ENCODE results near the gene DMD.

DMD gene

GRCh38 chrX:32176510-32176909, 1034.8 kb downstream of the DMD start:
- no peak for TF ChIP-seq POLR2AphosphoS5 (IDR thresholded peaks at IDR 0.05; ENCODE audit: low read depth, low read length)
- no peak for TF ChIP-seq FOXP2 (optimal IDR thresholded peaks at IDR 0.05; ENCODE audit: borderline replicate concordance, extremely low read depth, extremely low read length, insufficient read depth)

DNA sequence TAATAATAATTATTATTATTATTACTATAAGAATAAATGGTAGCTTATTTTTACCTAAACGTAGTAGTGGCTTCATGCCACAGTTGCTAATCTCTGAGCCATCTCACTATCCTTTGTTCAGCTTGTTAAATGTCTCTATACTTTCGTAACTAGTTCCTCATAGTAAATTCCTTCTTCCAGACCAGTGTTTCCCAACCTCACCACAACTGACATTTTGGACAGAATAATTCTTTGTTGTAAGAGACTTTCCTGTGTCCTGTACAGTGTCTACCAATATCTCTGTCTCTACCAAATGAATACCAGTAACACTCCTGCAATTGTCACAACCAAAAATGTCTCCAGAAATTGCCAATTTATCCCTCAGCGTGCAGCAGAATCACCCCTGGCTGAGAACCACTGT, 1040.9 kb downstream of the DMD start:
- TF ChIP-seq FOXP2 (optimal IDR thresholded peaks at IDR 0.05; ENCODE audit: borderline replicate concordance, extremely low read depth, extremely low read length, insufficient read depth), result no peak
- no peak for TF ChIP-seq SIN3A (IDR thresholded peaks at IDR 0.05; ENCODE audit: borderline replicate concordance, insufficient read depth, low read length)
- no peak for TF ChIP-seq POLR2AphosphoS5 (IDR thresholded peaks at IDR 0.05; ENCODE audit: low read depth, low read length)
- TF ChIP-seq TAF1 (IDR thresholded peaks at IDR 0.05; ENCODE audit: borderline replicate concordance, insufficient read depth, low read length), result no peak
- no peak for TF ChIP-seq REST (IDR thresholded peaks at IDR 0.05; ENCODE audit: insufficient read depth in 1 of 2, low read depth in 2 of 2, low read length in 2 of 2)

DNA sequence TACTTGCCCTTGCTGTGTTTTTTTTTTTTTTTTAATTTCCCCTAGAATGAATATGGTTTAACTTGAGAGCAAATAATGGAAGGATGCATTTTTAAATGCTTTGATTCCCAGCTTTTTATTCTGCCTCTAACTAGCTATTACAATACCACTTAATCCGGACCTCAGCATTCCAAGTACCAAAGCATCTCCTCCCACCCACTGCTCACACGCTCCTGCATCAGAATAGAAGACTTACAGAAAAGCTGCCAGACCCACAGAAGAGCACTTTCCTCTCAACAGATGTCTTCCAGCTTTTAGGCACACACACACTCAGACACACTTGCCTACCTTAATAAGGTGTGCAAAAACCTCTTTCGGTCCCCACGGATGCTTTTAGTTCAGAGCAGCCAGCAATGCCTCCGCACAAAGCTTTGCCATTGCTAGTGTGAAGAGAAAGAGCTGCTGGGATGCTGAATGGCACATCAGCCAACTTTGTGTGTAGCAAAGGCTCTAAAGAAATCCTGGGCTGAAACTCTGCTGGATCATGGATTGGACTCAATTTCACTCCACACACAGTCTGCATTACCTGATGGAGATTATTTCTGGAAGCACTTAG, 1056.2 kb downstream of the DMD start:
- TF ChIP-seq FOXP2 (optimal IDR thresholded peaks at IDR 0.05; ENCODE audit: borderline replicate concordance, extremely low read depth, extremely low read length, insufficient read depth) (no peak), TAF1 (IDR thresholded peaks at IDR 0.05; ENCODE audit: borderline replicate concordance, insufficient read depth, low read length) (no peak), POLR2AphosphoS5 (IDR thresholded peaks at IDR 0.05; ENCODE audit: low read depth, low read length) (no peak), SIN3A (IDR thresholded peaks at IDR 0.05; ENCODE audit: borderline replicate concordance, insufficient read depth, low read length) (no peak), REST (IDR thresholded peaks at IDR 0.05; ENCODE audit: insufficient read depth in 1 of 2, low read depth in 2 of 2, low read length in 2 of 2) (no peak)

GRCh38 chrX:32153585-32153984, 1057.8 kb downstream of the DMD start:
- TF ChIP-seq POLR2AphosphoS5 (IDR thresholded peaks at IDR 0.05; ENCODE audit: low read depth, low read length) (no peak), FOXP2 (optimal IDR thresholded peaks at IDR 0.05; ENCODE audit: borderline replicate concordance, extremely low read depth, extremely low read length, insufficient read depth) (no peak), TAF1 (IDR thresholded peaks at IDR 0.05; ENCODE audit: borderline replicate concordance, insufficient read depth, low read length) (no peak), REST (IDR thresholded peaks at IDR 0.05; ENCODE audit: insufficient read depth in 1 of 2, low read depth in 2 of 2, low read length in 2 of 2) (no peak), SIN3A (IDR thresholded peaks at IDR 0.05; ENCODE audit: borderline replicate concordance, insufficient read depth, low read length) (no peak)

DNA sequence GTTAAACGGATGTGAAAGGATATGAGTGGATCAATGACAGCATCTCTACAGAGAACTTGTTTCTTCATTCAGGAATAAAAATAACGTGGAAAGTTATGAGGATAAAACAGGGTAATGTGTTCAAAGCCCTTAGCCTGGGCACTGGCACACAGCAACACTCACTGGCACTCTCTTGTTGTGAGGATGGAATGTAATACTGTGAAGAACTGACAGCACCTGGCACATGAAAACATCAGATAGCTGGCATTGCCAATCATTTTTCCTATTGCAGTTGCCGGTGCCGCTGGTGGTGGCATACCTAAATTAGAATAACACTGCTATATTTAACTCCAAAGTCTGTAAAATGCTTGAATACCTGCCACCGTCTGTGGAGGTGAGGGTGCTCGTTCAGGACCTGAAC, 1061.2 kb downstream of the DMD start:
- TF ChIP-seq FOXP2 (optimal IDR thresholded peaks at IDR 0.05; ENCODE audit: borderline replicate concordance, extremely low read depth, extremely low read length, insufficient read depth) (no peak), POLR2AphosphoS5 (IDR thresholded peaks at IDR 0.05; ENCODE audit: low read depth, low read length) (no peak), SIN3A (IDR thresholded peaks at IDR 0.05; ENCODE audit: borderline replicate concordance, insufficient read depth, low read length) (no peak), REST (IDR thresholded peaks at IDR 0.05; ENCODE audit: insufficient read depth in 1 of 2, low read depth in 2 of 2, low read length in 2 of 2) (no peak), TAF1 (IDR thresholded peaks at IDR 0.05; ENCODE audit: borderline replicate concordance, insufficient read depth, low read length) (no peak)
